A549 (cell line): ENCODE measurements around the gene TSPEAR.

Experiments
- CTCF ChIP-seq: fragments of >200 bp; sonication (Bioruptor Twin); formaldehyde crosslinking; IDR thresholded peaks from 3 replicates; pipeline ENCODE4 v1.5.1; 2016
- E2F6 ChIP-seq: IDR thresholded peaks from 2 replicates; pipeline ENCODE4 v1.6.1; 2012; ENCODE audit warnings: low read depth, borderline replicate concordance
- ELK1 ChIP-seq: fragments of 150-350 bp; IDR thresholded peaks from 2 replicates; pipeline ENCODE4 v1.6.1; 2014; ENCODE audit warnings: low read depth, mild to moderate bottlenecking, low read length
- MYC ChIP-seq: IDR thresholded peaks from 2 replicates; pipeline ENCODE4 v1.6.1; 2012; ENCODE audit warnings: mild to moderate bottlenecking, inconsistent platforms, low read length, improper control_type of control experiment, borderline replicate concordance
- PBX3 ChIP-seq: IDR thresholded peaks from 2 replicates; pipeline ENCODE4 v1.6.1; 2012
- SREBF2 ChIP-seq: fragments of 450-650 bp; IDR thresholded peaks from 2 replicates; pipeline ENCODE4 v1.6.1; 2014; ENCODE audit warnings: mild to moderate bottlenecking, moderate library complexity
- TP53 ChIP-seq: fragments of 250-450 bp; sonication (Bioruptor Pico); IDR thresholded peaks from 2 replicates; pipeline ENCODE4 v1.5.0; 2021; ENCODE audit warnings: mild to moderate bottlenecking, moderate library complexity
- ZC3H11A ChIP-seq: fragments of 450-650 bp; IDR thresholded peaks from 2 replicates; pipeline ENCODE4 v1.6.1; 2014; ENCODE audit warnings: antibody characterized with exemption, mild to moderate bottlenecking

GRCh38 chr21:44599264-44600029 is 111.9 kb downstream of the TSPEAR start:
- no peak for TF ChIP-seq CTCF
- TF ChIP-seq ZC3H11A, result no peak
- no peak for TF ChIP-seq SREBF2
- TF ChIP-seq PBX3, result no peak
- no peak for TF ChIP-seq ELK1
- TF ChIP-seq E2F6, result no peak
- no peak for TF ChIP-seq MYC
- TF ChIP-seq TP53 (CRISPR knock-in tag), result no peak
